Cardiac fibroblast (primary cell): Measurements from ENCODE around the gene FYB1.

Source experiments
- DNase-seq, 2 donors: peaks; one replicate each; pipeline versions ENCODE4 v3.0.0 to v3.0.0-alpha.2; 2010; ENCODE audit warnings: low read depth in 2 of 2
- H3K4me3 ChIP-seq, 2 donors: replicated peaks in 1 of 2; 1 replicate in 1 of 2; 2 replicates in 1 of 2; pipeline ENCODE4 v1.5.1; 2011; ENCODE audit warnings: low read depth in 2 of 2, low read length in 2 of 2, mild to moderate bottlenecking in 2 of 2, moderate library complexity in 1 of 2
- TF ChIP-seq, protein P1 (sequence below): IDR thresholded peaks from one replicate; pipeline ENCODE4 v1.5.1; 2011; ENCODE audit warnings: low read depth, mild to moderate bottlenecking, low read length, inconsistent platforms

Gene FYB1

DNA sequence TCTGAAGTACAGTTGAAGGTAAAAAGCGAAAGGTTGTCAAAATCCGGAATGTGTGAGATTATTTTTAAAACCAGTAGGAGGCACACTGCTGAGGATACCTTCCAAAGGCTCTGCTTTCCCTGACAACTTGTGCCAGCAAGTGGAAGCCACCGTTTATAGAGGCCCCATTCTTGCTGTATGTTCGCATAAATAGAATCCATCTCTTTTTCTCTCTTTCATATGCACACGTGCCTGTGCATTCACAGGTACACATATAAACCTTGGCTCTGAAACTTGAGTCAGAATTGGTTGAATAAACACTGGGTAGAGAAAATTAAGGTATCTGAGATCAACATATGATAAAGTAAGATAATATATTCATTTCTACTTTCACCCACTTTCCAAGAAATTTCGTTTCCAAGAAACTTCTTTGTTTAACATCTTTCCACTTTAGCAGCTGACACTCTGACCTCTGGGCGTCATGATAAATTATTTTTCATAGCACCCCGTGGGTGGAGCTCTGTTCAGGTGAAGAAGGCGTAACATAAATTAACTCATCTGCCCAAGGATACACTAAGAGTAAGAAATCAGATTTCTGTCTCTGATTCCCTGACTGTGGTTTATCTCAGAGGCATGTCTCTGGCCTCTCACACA, 81.4 kb downstream of the FYB1 start:
- DNase-seq = no peak
- TF ChIP-seq, protein P1, sequence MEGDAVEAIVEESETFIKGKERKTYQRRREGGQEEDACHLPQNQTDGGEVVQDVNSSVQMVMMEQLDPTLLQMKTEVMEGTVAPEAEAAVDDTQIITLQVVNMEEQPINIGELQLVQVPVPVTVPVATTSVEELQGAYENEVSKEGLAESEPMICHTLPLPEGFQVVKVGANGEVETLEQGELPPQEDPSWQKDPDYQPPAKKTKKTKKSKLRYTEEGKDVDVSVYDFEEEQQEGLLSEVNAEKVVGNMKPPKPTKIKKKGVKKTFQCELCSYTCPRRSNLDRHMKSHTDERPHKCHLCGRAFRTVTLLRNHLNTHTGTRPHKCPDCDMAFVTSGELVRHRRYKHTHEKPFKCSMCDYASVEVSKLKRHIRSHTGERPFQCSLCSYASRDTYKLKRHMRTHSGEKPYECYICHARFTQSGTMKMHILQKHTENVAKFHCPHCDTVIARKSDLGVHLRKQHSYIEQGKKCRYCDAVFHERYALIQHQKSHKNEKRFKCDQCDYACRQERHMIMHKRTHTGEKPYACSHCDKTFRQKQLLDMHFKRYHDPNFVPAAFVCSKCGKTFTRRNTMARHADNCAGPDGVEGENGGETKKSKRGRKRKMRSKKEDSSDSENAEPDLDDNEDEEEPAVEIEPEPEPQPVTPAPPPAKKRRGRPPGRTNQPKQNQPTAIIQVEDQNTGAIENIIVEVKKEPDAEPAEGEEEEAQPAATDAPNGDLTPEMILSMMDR = peak; percentile 15
- no peak overlapping the region for H3K4me3 ChIP-seq

DNA sequence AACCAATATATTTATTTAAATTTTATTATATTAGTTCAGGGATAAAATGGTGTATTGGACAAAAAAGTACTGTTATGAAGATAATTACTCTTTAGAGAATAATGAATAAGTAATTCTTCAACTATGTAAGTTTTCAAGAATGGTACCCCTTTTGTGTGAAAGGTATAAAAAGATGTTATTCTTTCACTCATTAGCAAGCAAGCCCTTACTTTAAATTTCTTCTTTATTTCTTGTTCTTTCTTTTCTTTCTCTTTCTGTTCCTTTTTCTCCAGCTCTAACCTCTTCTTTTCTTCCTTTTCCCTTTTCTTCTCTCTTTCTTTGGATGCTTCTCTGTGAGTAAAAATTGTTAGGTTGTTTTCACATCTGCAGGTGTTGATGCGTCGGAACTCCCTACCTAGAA, 82.0 kb downstream of the FYB1 start:
- DNase-seq = no peak
- TF ChIP-seq, protein P1 = no peak
- H3K4me3 ChIP-seq = no peak overlapping the region

GRCh38 chr5:39132792-39133191, 86.6 kb downstream of the FYB1 start:
- TF ChIP-seq, protein P1 = no peak
- H3K4me3 ChIP-seq = no peak overlapping the region
- DNase-seq = no peak

DNA sequence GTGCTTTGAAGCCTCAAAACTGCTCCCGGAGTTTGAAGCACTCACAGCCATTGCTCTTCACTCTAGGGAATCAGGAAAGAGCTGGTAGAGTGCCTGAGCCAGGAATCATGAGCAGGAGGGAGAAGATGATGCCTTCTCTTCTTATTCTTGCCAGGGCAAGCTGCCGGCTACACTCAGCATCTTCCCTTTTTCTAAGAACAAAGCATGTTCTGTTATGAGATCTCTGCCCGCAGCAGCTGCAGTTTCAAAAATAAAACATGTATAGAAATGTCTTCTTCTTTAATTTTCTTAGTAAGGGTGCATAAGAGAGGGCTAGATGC, 87.3 kb downstream of the FYB1 start:
- H3K4me3 ChIP-seq = no peak overlapping the region
- no peak for DNase-seq
- TF ChIP-seq, protein P1 = no peak

DNA sequence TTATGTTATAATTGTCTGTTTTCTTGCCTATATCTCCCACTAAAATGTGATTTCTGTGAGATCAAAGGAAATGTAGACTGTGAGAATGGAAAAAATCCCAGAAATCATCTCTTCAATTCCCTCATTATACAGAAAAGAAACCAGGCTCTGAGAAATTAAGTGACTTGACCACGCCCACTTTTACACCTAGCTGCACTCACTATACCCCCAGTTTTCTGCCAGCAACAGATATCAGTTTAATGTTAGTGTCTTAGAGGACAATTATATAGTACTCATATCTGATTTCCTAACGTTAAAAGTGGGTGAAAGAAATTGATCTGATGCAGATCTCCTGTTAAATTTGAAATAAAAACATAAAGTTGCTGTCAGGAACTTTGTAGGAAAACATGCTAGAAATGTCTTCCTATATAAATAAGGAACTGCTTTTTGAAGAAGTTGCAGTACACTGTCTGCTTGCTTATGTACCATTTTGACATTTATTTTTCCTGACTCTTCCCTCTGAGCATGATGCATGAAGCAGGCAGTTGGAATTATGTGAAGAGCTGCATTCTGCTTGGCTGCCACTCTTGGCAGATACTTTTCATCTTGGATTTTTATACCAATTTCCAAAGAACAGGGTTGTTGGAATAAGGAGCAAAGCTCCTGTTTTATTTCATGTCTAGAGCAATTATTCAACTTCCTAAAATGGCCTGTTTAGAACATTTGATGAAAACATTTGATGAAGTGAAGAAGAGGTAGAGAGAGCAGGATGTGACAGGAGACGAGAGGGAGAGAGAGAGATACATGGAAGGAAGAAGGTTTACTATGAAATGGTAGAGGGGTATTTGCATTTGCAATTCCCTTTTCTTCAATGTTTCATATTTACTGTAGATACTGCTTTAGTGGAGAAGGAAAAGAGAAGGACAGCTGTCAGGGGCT, 87.9 kb downstream of the FYB1 start:
- TF ChIP-seq, protein P1 = no peak
- DNase-seq = no peak
- no peak overlapping the region for H3K4me3 ChIP-seq

- TF ChIP-seq, protein P1 = no peak
- H3K4me3 ChIP-seq = no peak overlapping the region
- no peak for DNase-seq
These were observed 88.6 kb downstream of the FYB1 start for GRCh38 chr5:39130716-39131115.
